K562 (cell line): ENCODE measurements around the gene RETREG2. TPM values are rescaled to one million over a fixed set of nuclear protein-coding genes. Genes with fewer than 3 reads are reported as not detected.

Experiments used
- ATAC-seq: fragments of 200-7000 bp; cut with Tn5 transposase; 3 replicates; pipeline ENCODE4 v1.9.1; 2020; ENCODE audit warnings: moderate library complexity
- BruUV-seq: library from RNA; stranded (reverse); fragments of 400-500 nt; replicated peaks from 2 replicates; lab custom pipeline; 2021; lab: Mats Ljungman, UMichigan
- CTCF ChIA-PET: fragments of 300-600 bp; formaldehyde crosslinking; extraction: SDS; loops from one replicate; lab custom pipeline; 2021; ENCODE audit warnings: low intra/inter-chr PET ratio; lab: Yijun Ruan, JAX
- POLR2A ChIA-PET: fragments of 300-600, 350-650 bp; sonication (Branson Sonifier 250); formaldehyde crosslinking; extraction: SDS; loops from one replicate; lab custom pipeline; 2021; ENCODE audit warnings: antibody characterized with exemption, inconsistent platforms; lab: Yijun Ruan, JAX
- DNase-seq, 4 experiments: peaks; one replicate each; pipeline versions ENCODE4 v3.0.0 to v3.0.0-alpha.2; 2011 to 2018; ENCODE audit warnings: low spot score in 3 of 4, mixed read lengths in 3 of 4; ENCODE audit errors: extremely low read depth in 1 of 4
- FAIRE-seq: peaks from 2 replicates; lab custom pipeline; 2011; peaks lifted over from hg19 to GRCh38; lab: Jason Lieb, UNC
- H2AFZ ChIP-seq: 2 replicates; pipeline ENCODE4 v1.6.0; 2011; ENCODE audit warnings: low read depth, low read length, control low read depth, inconsistent platforms
- H3K27ac ChIP-seq: fragments of 200-600 bp; 3 replicates; pipeline ENCODE4 v1.8.0; 2011; ENCODE audit warnings: low read depth, mild to moderate bottlenecking, control low read depth, inconsistent platforms, low read length, moderate library complexity, mixed read lengths; ENCODE audit errors: extremely low read depth
- H3K27me3 ChIP-seq, 2 experiments: fragments of 300-600 bp in 1 of 2; 2 replicates in 1 of 2; 3 replicates in 1 of 2; pipeline versions ENCODE4 v1.6.0 to v1.8.0; 2011; ENCODE audit warnings: inconsistent platforms in 2 of 2, low read length in 2 of 2, mild to moderate bottlenecking in 1 of 2, mixed read lengths in 1 of 2, moderate library complexity in 1 of 2; ENCODE audit not compliant: control insufficient read depth in 2 of 2, insufficient read depth in 2 of 2
- H3K36me3 ChIP-seq: fragments of 300-600 bp; 3 replicates; pipeline ENCODE4 v1.8.0; 2011; ENCODE audit warnings: mild to moderate bottlenecking, low read length, inconsistent platforms; ENCODE audit not compliant: control insufficient read depth, insufficient read depth
- H3K4me1 ChIP-seq, 2 experiments: fragments of 200-600 bp in 1 of 2; replicated peaks in 1 of 2; 2 replicates in 1 of 2; 3 replicates in 1 of 2; pipeline versions ENCODE4 v1.5.1 to v1.8.0; 2011; ENCODE audit warnings: inconsistent platforms in 2 of 2, low read length in 2 of 2, mild to moderate bottlenecking in 1 of 2, mixed read lengths in 1 of 2, moderate library complexity in 1 of 2; ENCODE audit not compliant: control insufficient read depth in 2 of 2, insufficient read depth in 2 of 2
- H3K4me2 ChIP-seq: 2 replicates; pipeline ENCODE4 v1.6.1; 2011; ENCODE audit warnings: low read length, control low read depth, inconsistent platforms, mixed read lengths; ENCODE audit not compliant: insufficient read depth
- H3K4me3 ChIP-seq: fragments of 200-600 bp; sonication (generic), shearing (Covaris generic); 2 replicates; pipeline ENCODE4 v1.5.1; 2016; ENCODE audit warnings: control low read depth, inconsistent platforms
- H3K79me2 ChIP-seq: fragments of 200-600 bp; 3 replicates; pipeline ENCODE4 v1.8.0; 2011; ENCODE audit warnings: low read length, inconsistent platforms; ENCODE audit not compliant: control insufficient read depth, insufficient read depth
- H3K9ac ChIP-seq, 2 experiments: 2 replicates each; pipeline versions ENCODE4 v1.6.0 to v1.6.1; 2011; ENCODE audit warnings: low read depth in 2 of 2, low read length in 2 of 2, control low read depth in 1 of 2, inconsistent platforms in 1 of 2, mild to moderate bottlenecking in 1 of 2, mixed read lengths in 1 of 2; ENCODE audit not compliant: insufficient read depth in 1 of 2
- H3K9me1 ChIP-seq: one replicate; pipeline ENCODE4 v1.6.0; 2011; ENCODE audit warnings: inconsistent platforms, mild to moderate bottlenecking, low read length, moderate library complexity; ENCODE audit not compliant: control insufficient read depth, insufficient read depth
- H3K9me3 ChIP-seq: replicated peaks from 2 replicates; pipeline ENCODE4 v1.5.1; 2011; ENCODE audit warnings: low read depth, low read length, inconsistent platforms; ENCODE audit not compliant: control insufficient read depth, insufficient read depth
- H4K20me1 ChIP-seq: replicated peaks from 2 replicates; pipeline ENCODE4 v1.6.1; 2011; ENCODE audit warnings: low read length, inconsistent platforms, mixed read lengths; ENCODE audit not compliant: control insufficient read depth, insufficient read depth
- CBX2 ChIP-seq: fragments of 200-600 bp; sonication (generic); IDR thresholded peaks from one replicate; pipeline ENCODE4 v1.6.1; 2012; ENCODE audit warnings: mild to moderate bottlenecking, low read length, inconsistent platforms; ENCODE audit not compliant: insufficient read depth, poor library complexity, severe bottlenecking
- CHAMP1 ChIP-seq: fragments of 450-650 bp; IDR thresholded peaks from 2 replicates; pipeline ENCODE4 v1.6.1; 2016; ENCODE audit warnings: mild to moderate bottlenecking
- GTF2F1 ChIP-seq: IDR thresholded peaks from 2 replicates; pipeline ENCODE4 v1.6.1; 2011; ENCODE audit warnings: low read depth, low read length, improper control_type of control experiment
- HDAC6 ChIP-seq: IDR thresholded peaks from 2 replicates; pipeline ENCODE4 v1.6.1; 2012; ENCODE audit warnings: low read depth, mild to moderate bottlenecking, control low read depth, inconsistent platforms, low read length, moderate library complexity
- NR2C2 ChIP-seq, 2 experiments: fragments of 200-800 bp in 1 of 2; sonication (Bioruptor generic) in 1 of 2; sonication (generic) in 1 of 2; formaldehyde crosslinking in 1 of 2; IDR thresholded peaks; 2 replicates each; pipeline versions ENCODE4 v1.6.1 to v1.8.0; 2016 to 2022; ENCODE audit warnings: mild to moderate bottlenecking in 1 of 2, missing compliant biosample characterization in 1 of 2, missing genetic modification characterization in 1 of 2, missing genetic modification reagents in 1 of 2
- PHB ChIP-seq: fragments of 250-450 bp; sonication (Bioruptor Pico); IDR thresholded peaks from 2 replicates; pipeline ENCODE4 v1.5.0; 2021
- PHF20 ChIP-seq: fragments of 450-650 bp; IDR thresholded peaks from 2 replicates; pipeline ENCODE4 v1.6.1; 2018; ENCODE audit not compliant: partially characterized antibody
- STAT5B ChIP-seq: fragments of 250-450 bp; sonication (Bioruptor Pico); IDR thresholded peaks from 2 replicates; pipeline ENCODE4 v1.8.0; 2021; ENCODE audit warnings: mild to moderate bottlenecking, inconsistent platforms
- TBP ChIP-seq: optimal IDR thresholded peaks from 2 replicates; pipeline ENCODE3; 2011; ENCODE audit warnings: low read depth, low read length, improper control_type of control experiment
- ZNF76 ChIP-seq: fragments of 250-450 bp; sonication (Bioruptor Pico); IDR thresholded peaks from 2 replicates; pipeline ENCODE4 v1.4.0; 2020; ENCODE audit warnings: mild to moderate bottlenecking, moderate library complexity, borderline replicate concordance
- WGBS: fragments of 100-300 bp; shearing (Covaris generic); methylation state at CpG from one replicate; pipeline ENCODE4 v1.1.6; 2016; ENCODE audit warnings: low coverage, mixed read lengths; ENCODE audit not compliant: insufficient coverage; ENCODE audit errors: missing lambda C conversion rate; 5-methylcytosine and 5-hydroxymethylcytosine counted together
- in situ Hi-C: fragments of 300-500 bp; cut with MboI; formaldehyde crosslinking; loops from 4 replicates; pipeline ENCODE4 v1.15.0; 2018; ENCODE audit warnings: inconsistent platforms, mixed read lengths
- intact Hi-C: fragments of 100-400 bp; cut with micrococcal nuclease; formaldehyde crosslinking; loops from 2 replicates; pipeline ENCODE4 v1.14.2; 2022
- polyA plus RNA-seq, 8 experiments: library from polyadenylated mRNA; depleted of rRNA in 4 of 8; stranded (reverse) in 5 of 8; unstranded in 3 of 8; fragments of >200 nt; fragmentation: Nextera tagmentation in 2 of 8; fragmentation: Illumina TruSeq in 1 of 8; extraction: Ambion mirVana in 2 of 8; extraction: Trizol in 1 of 8; gene quantifications; 2 replicates each; pipeline versions ENCODE4 v1.2.1 to v1.2.3, GENCODE V29; 2011 to 2014; ENCODE audit warnings: inconsistent platforms in 1 of 8, missing spikeins in 1 of 8
- total RNA-seq, 7 experiments: library from RNA; depleted of rRNA in 6 of 7; stranded (reverse); fragments of >200 nt in 6 of 7; fragmentation: Illumina TruSeq in 2 of 7; extraction: Trizol in 2 of 7; gene quantifications; 2 replicates each; pipeline versions ENCODE4 v1.2.1 to v1.2.3, GENCODE V29; 2011 to 2021; ENCODE audit warnings: low replicate concordance in 1 of 7
- TF ChIP-seq, protein P1 (sequence below): fragments of 200-800 bp; sonication (Bioruptor generic); IDR thresholded peaks from 2 replicates; pipeline ENCODE4 v1.6.1; 2017; ENCODE audit warnings: missing genetic modification characterization, missing compliant biosample characterization
- TF ChIP-seq, protein P2 (sequence below), 2 experiments: IDR thresholded peaks; 2 replicates each; pipeline ENCODE4 v1.6.1; 2012; ENCODE audit warnings: improper control_type of control experiment in 2 of 2, low read depth in 2 of 2, low read length in 2 of 2, borderline replicate concordance in 1 of 2
- TF ChIP-seq, protein P3 (sequence below): fragments of 450-650 bp; conservative IDR thresholded peaks from 2 replicates; pipeline ENCODE4 v1.6.1; 2016; ENCODE audit warnings: missing genetic modification characterization, low read depth, mild to moderate bottlenecking, missing compliant biosample characterization, moderate library complexity

Gene RETREG2
- total and polyA plus RNA-seq, 9 of the 15 experiments (the other 6 are each of a cell fraction or from before 2014, with no cell fraction given) = 4.9 to 40.1 (median 19.2) TPM

- FAIRE-seq (no peak), ATAC-seq (no peak), DNase-seq (no peak)
- H3K79me2 ChIP-seq = peaks cover 36% of the 10 kb centered on the region
- H2AFZ ChIP-seq = no peak overlapping the region
- intact Hi-C loops (no loop called here), in situ Hi-C loops (no loop called here)
- BruUV-seq = no TSS peak
- H3K4me3 ChIP-seq = no peak overlapping the region
- 89% methylated on average over 3 of the region's 5 CpGs for WGBS
- H3K27ac ChIP-seq = no peak overlapping the region
- H3K36me3 ChIP-seq = peaks cover 62% of the 10 kb centered on the region; the same call in 2 of the 3 replicates
- no peaks in the 10 kb centered on the region for H4K20me1 ChIP-seq
- H3K9me3 ChIP-seq = no peaks in the 10 kb centered on the region
- peaks cover 8 to 22% of the 10 kb centered on the region in 2 experiments; a peak in 4 of 5 replicates for H3K4me1 ChIP-seq
- H3K9ac ChIP-seq = no peak overlapping the region
- no peaks in the 10 kb centered on the region for H3K9me1 ChIP-seq
- CTCF ChIA-PET = no interaction called here
- no peak overlapping the region for H3K4me2 ChIP-seq
- H3K27me3 ChIP-seq = no peaks in the 10 kb centered on the region
- POLR2A ChIA-PET = interaction anchor here (0.5 to 1.2 kb wide), 4 partner anchors 22 to 187 kb away, joined by 3 to 4 read pairs (median 3); partner anchors contain the start of gene ZFAND2B
- TF ChIP-seq, protein P1, sequence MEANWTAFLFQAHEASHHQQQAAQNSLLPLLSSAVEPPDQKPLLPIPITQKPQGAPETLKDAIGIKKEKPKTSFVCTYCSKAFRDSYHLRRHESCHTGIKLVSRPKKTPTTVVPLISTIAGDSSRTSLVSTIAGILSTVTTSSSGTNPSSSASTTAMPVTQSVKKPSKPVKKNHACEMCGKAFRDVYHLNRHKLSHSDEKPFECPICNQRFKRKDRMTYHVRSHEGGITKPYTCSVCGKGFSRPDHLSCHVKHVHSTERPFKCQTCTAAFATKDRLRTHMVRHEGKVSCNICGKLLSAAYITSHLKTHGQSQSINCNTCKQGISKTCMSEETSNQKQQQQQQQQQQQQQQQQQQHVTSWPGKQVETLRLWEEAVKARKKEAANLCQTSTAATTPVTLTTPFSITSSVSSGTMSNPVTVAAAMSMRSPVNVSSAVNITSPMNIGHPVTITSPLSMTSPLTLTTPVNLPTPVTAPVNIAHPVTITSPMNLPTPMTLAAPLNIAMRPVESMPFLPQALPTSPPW (CRISPR knock-in tag) = no peak
- no peak for TF ChIP-seq PHF20
- TF ChIP-seq, protein P2, sequence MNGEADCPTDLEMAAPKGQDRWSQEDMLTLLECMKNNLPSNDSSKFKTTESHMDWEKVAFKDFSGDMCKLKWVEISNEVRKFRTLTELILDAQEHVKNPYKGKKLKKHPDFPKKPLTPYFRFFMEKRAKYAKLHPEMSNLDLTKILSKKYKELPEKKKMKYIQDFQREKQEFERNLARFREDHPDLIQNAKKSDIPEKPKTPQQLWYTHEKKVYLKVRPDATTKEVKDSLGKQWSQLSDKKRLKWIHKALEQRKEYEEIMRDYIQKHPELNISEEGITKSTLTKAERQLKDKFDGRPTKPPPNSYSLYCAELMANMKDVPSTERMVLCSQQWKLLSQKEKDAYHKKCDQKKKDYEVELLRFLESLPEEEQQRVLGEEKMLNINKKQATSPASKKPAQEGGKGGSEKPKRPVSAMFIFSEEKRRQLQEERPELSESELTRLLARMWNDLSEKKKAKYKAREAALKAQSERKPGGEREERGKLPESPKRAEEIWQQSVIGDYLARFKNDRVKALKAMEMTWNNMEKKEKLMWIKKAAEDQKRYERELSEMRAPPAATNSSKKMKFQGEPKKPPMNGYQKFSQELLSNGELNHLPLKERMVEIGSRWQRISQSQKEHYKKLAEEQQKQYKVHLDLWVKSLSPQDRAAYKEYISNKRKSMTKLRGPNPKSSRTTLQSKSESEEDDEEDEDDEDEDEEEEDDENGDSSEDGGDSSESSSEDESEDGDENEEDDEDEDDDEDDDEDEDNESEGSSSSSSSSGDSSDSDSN (IDR thresholded peaks at IDR 0.05; ENCODE audit: borderline replicate concordance in 1 of 2, low read depth in 2 of 2, low read length in 2 of 2) = no peak
- TF ChIP-seq GTF2F1 = no peak
- no peak for TF ChIP-seq NR2C2 (CRISPR knock-in tag; IDR thresholded peaks at IDR 0.05)
- no peak for TF ChIP-seq NR2C2 (tag; IDR thresholded peaks at IDR 0.05)
- no peak for TF ChIP-seq HDAC6
- TF ChIP-seq CHAMP1 = no peak
- no peak for TF ChIP-seq TBP
- TF ChIP-seq PHB (CRISPR knock-in tag) = no peak
- TF ChIP-seq STAT5B = no peak
- TF ChIP-seq, protein P3, sequence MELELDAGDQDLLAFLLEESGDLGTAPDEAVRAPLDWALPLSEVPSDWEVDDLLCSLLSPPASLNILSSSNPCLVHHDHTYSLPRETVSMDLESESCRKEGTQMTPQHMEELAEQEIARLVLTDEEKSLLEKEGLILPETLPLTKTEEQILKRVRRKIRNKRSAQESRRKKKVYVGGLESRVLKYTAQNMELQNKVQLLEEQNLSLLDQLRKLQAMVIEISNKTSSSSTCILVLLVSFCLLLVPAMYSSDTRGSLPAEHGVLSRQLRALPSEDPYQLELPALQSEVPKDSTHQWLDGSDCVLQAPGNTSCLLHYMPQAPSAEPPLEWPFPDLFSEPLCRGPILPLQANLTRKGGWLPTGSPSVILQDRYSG (tag) = no peak
- no peak for TF ChIP-seq CBX2
- TF ChIP-seq ZNF76 (CRISPR knock-in tag) = no peak
Measured at GRCh38 chr2:219180961-219181360, 2.9 kb downstream of the RETREG2 start.
